HepG2 (cell line): ENCODE measurements around the gene PIGA.

Experiments
- ATF1 ChIP-seq: IDR thresholded peaks from 2 replicates; pipeline ENCODE4 v1.6.1; 2016; ENCODE audit warnings: mild to moderate bottlenecking, control low read depth
- BRCA1 ChIP-seq: sonication (generic); formaldehyde crosslinking; IDR thresholded peaks from 2 replicates; pipeline ENCODE4 v1.4.0; 2020; ENCODE audit warnings: missing genetic modification reagents
- CTCF ChIP-seq: sonication (generic); formaldehyde crosslinking; IDR thresholded peaks from 2 replicates; pipeline ENCODE4 v1.5.0; 2020; ENCODE audit warnings: mild to moderate bottlenecking, missing genetic modification reagents, moderate library complexity
- HDAC2 ChIP-seq: sonication (generic); formaldehyde crosslinking; IDR thresholded peaks from 2 replicates; pipeline ENCODE4 v1.4.0; 2020; ENCODE audit warnings: missing genetic modification reagents
- POLR2A ChIP-seq, 2 experiments: IDR thresholded peaks; 2 replicates each; pipeline ENCODE4 v1.6.1; 2011; ENCODE audit warnings: low read depth in 2 of 2, low read length in 2 of 2, mild to moderate bottlenecking in 1 of 2, moderate library complexity in 1 of 2; ENCODE audit not compliant: insufficient read depth in 1 of 2
- SP2 ChIP-seq: sonication (generic); formaldehyde crosslinking; IDR thresholded peaks from 2 replicates; pipeline ENCODE4 v1.5.1; 2020; ENCODE audit warnings: mild to moderate bottlenecking, missing genetic modification reagents
- STAT6 ChIP-seq: sonication (generic); formaldehyde crosslinking; IDR thresholded peaks from 2 replicates; pipeline ENCODE4 v1.4.0; 2020; ENCODE audit warnings: missing genetic modification reagents, mild to moderate bottlenecking, borderline replicate concordance
- THAP9 ChIP-seq: sonication (generic); formaldehyde crosslinking; IDR thresholded peaks from 2 replicates; pipeline ENCODE4; 2020; ENCODE audit warnings: missing genetic modification reagents, mild to moderate bottlenecking, borderline replicate concordance
- UBTF ChIP-seq: sonication (generic); formaldehyde crosslinking; IDR thresholded peaks from 2 replicates; pipeline ENCODE4 v1.4.0; 2020; ENCODE audit warnings: mild to moderate bottlenecking, missing genetic modification reagents
- ZBTB40 ChIP-seq, 2 experiments: fragments of 450-650 bp in 1 of 2; sonication (generic) in 1 of 2; formaldehyde crosslinking in 1 of 2; IDR thresholded peaks; 2 replicates each; pipeline versions ENCODE4 v1.6.1 to v1.8.0; 2016 to 2022; ENCODE audit warnings: antibody characterized with exemption in 1 of 2, mild to moderate bottlenecking in 1 of 2, missing genetic modification reagents in 1 of 2
- ZBTB43 ChIP-seq: sonication (generic); formaldehyde crosslinking; conservative IDR thresholded peaks from 2 replicates; pipeline ENCODE4 v1.4.0; 2020; ENCODE audit warnings: missing genetic modification reagents
- ZNF24 ChIP-seq: fragments of 450-650 bp; IDR thresholded peaks from 2 replicates; pipeline ENCODE4 v1.6.1; 2017; ENCODE audit warnings: antibody characterized with exemption, mild to moderate bottlenecking
- ZNF3 ChIP-seq: IDR thresholded peaks from 2 replicates; pipeline ENCODE4 v1.7.0; 2017; ENCODE audit warnings: inconsistent platforms

GRCh38 chrX:15350329-15350996 is 15.1 kb upstream of the PIGA start:
- no peak for TF ChIP-seq ZBTB40 (IDR thresholded peaks at IDR 0.05)
- TF ChIP-seq ZBTB40 (CRISPR knock-in tag; IDR thresholded peaks at IDR 0.05), result no peak
- no peak for TF ChIP-seq BRCA1
- no peak for TF ChIP-seq POLR2A (IDR thresholded peaks at IDR 0.05; ENCODE audit: insufficient read depth in 1 of 2, low read depth in 2 of 2, low read length in 2 of 2)
- TF ChIP-seq ATF1, result no peak
- no peak for TF ChIP-seq THAP9 (CRISPR knock-in tag)
- TF ChIP-seq ZBTB43 (CRISPR knock-in tag), result no peak
- TF ChIP-seq ZNF24, result no peak
- no peak for TF ChIP-seq ZNF3 (CRISPR knock-in tag)
- TF ChIP-seq CTCF (CRISPR knock-in tag), result no peak
- TF ChIP-seq HDAC2 (CRISPR knock-in tag), result no peak
- TF ChIP-seq SP2 (CRISPR knock-in tag), result no peak
- no peak for TF ChIP-seq UBTF (CRISPR knock-in tag)
- TF ChIP-seq STAT6, result no peak
